Naive B cell (primary cell): Measurements from ENCODE around the gene CBLN3. TPM values are rescaled to one million over a fixed set of nuclear protein-coding genes. Genes with fewer than 3 reads are reported as not detected.

Source experiments
- ATAC-seq, 2 donors: fragments of 150-1000 bp; cut with Tn5 transposase; 2 replicates each; pipeline ENCODE4 v1.10.0; 2021; ENCODE audit warnings: low read depth in 2 of 2, mild to moderate bottlenecking in 2 of 2, moderate library complexity in 2 of 2
- DNase-seq: peaks from one replicate; pipeline ENCODE4 v3.0.0; 2022
- H3K27ac Mint-ChIP-seq, 6 donors: one replicate each; pipeline ENCODE4 v1.8.0; 2020 to 2022; ENCODE audit warnings: mild to moderate bottlenecking in 6 of 6, mixed read lengths in 6 of 6, moderate library complexity in 5 of 6, inconsistent platforms in 2 of 6
- H3K27me3 Mint-ChIP-seq, 3 donors: one replicate each; pipeline ENCODE4 v1.8.0; 2021 to 2022; ENCODE audit warnings: mixed read lengths in 3 of 3, mild to moderate bottlenecking in 1 of 3
- H3K36me3 Mint-ChIP-seq, 2 donors: one replicate each; pipeline ENCODE4 v1.8.0; 2020 to 2022; ENCODE audit warnings: mixed read lengths in 2 of 2, inconsistent platforms in 1 of 2, mild to moderate bottlenecking in 1 of 2
- H3K4me1 Mint-ChIP-seq, 3 donors: one replicate each; pipeline ENCODE4 v1.8.0; 2020 to 2022; ENCODE audit warnings: mixed read lengths in 3 of 3, inconsistent platforms in 1 of 3, mild to moderate bottlenecking in 1 of 3, moderate library complexity in 1 of 3
- H3K4me3 Mint-ChIP-seq, 8 donors: one replicate each; pipeline ENCODE4 v1.8.0; 2020 to 2022; ENCODE audit warnings: mild to moderate bottlenecking in 8 of 8, mixed read lengths in 8 of 8, moderate library complexity in 8 of 8, inconsistent platforms in 2 of 8
- H3K9me3 Mint-ChIP-seq, 7 donors: one replicate each; pipeline ENCODE4 v1.8.0; 2020 to 2022; ENCODE audit warnings: mixed read lengths in 7 of 7, mild to moderate bottlenecking in 5 of 7, inconsistent platforms in 2 of 7, moderate library complexity in 1 of 7
- polyA plus RNA-seq, 6 donors: library from polyadenylated mRNA; unstranded; fragments of 300-500 nt; fragmentation: Illumina TruSeq; gene quantifications; one replicate each; pipeline ENCODE4 v1.2.3, GENCODE V29; 2021; ENCODE audit warnings: low read depth in 6 of 6

The CBLN3 gene
- polyA plus RNA-seq, 6 donors from 2014 or later: 0.70 to 2.6 (median 2.1) TPM

DNA sequence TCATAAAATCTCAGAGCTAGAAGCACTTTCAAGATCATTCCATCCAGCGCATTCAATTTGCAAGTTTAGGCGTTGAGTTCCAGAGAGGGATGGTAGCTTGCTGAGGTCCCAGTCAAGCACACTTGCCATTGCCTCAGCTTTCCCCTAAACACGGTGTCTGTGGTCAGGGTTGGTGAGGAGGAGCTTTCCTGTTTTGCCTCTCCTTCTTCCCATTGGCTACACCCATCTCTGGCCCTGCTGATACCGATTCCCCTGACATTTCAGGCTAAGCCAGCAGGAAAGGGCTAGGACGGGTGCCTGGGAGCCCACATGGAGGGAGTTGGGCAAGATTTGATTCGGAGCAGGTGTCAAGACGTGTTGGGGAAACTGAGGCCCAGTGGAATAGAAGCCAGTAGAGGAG is 52.3 kb downstream of the CBLN3 start:
- H3K4me3 Mint-ChIP-seq: no peak overlapping the region
- no peak overlapping the region for H3K27ac Mint-ChIP-seq
- H3K36me3 Mint-ChIP-seq: no peaks in the 10 kb centered on the region
- DNase-seq: no peak
- peaks cover 0 to 5% (median 0%) of the 10 kb centered on the region in 3 donors for H3K27me3 Mint-ChIP-seq
- ATAC-seq: no peak
- no peaks in the 10 kb centered on the region for H3K4me1 Mint-ChIP-seq
- H3K9me3 Mint-ChIP-seq: no peaks in the 10 kb centered on the region

Other genes with a start within 250 kb of the CBLN3 start
- gene IPO4, start 240.9 kb downstream of the CBLN3 start, polyA plus RNA-seq: 10 to 100 TPM in 5 of 6 donors, 1 to 10 TPM in 1; 5.4 to 19.0 (median 12.6) TPM
- gene TM9SF1, start 234.2 kb downstream of the CBLN3 start, polyA plus RNA-seq: 10 to 100 TPM; 34.5 to 43.9 (median 37.0) TPM
- 1 to 10 TPM in 3 of 6 donors, under 1 TPM in 2, not detected in 1; 0.36 to 1.7 (median 1.4) TPM for gene TSSK4, start 224.0 kb downstream of the CBLN3 start, polyA plus RNA-seq
- gene CHMP4A, start 216.2 kb downstream of the CBLN3 start, polyA plus RNA-seq: 100 to 1,000 TPM; 139 to 167 (median 157) TPM
- gene MDP1, start 213.6 kb downstream of the CBLN3 start, polyA plus RNA-seq: 10 to 100 TPM; 32.7 to 48.2 (median 37.3) TPM
- gene NEDD8, start 197.3 kb downstream of the CBLN3 start, polyA plus RNA-seq: 100 to 1,000 TPM; 306 to 385 (median 326) TPM
- gene GMPR2, start 196.7 kb downstream of the CBLN3 start, polyA plus RNA-seq: 100 to 1,000 TPM in 3 of 6 donors, 10 to 100 TPM in 3; 90.3 to 120 (median 99.2) TPM
- gene TINF2, start 187.0 kb downstream of the CBLN3 start, polyA plus RNA-seq: 100 to 1,000 TPM; 238 to 289 (median 254) TPM
- not detected for gene TGM1, start 166.5 kb downstream of the CBLN3 start, polyA plus RNA-seq
- 10 to 100 TPM; 22.2 to 36.2 (median 22.8) TPM for gene RABGGTA, start 158.1 kb downstream of the CBLN3 start, polyA plus RNA-seq
- gene DHRS1, start 129.9 kb downstream of the CBLN3 start, polyA plus RNA-seq: 10 to 100 TPM; 20.4 to 38.5 (median 29.3) TPM
- gene NOP9, start 129.8 kb downstream of the CBLN3 start, polyA plus RNA-seq: 1 to 10 TPM in 5 of 6 donors, under 1 TPM in 1; 0.83 to 2.4 (median 1.3) TPM
- gene CIDEB, start 121.7 kb downstream of the CBLN3 start, polyA plus RNA-seq: 10 to 100 TPM in 1 of 6 donors, 1 to 10 TPM in 5; 4.9 to 10.4 (median 8.1) TPM
- 1 to 10 TPM in 1 of 6 donors, under 1 TPM in 5; 0.28 to 1.2 (median 0.69) TPM for gene LTB4R2, start 119.5 kb downstream of the CBLN3 start, polyA plus RNA-seq
- 1 to 10 TPM; 1.4 to 2.4 (median 2.1) TPM for gene LTB4R, start 118.2 kb downstream of the CBLN3 start, polyA plus RNA-seq
- under 1 TPM in 3 of 6 donors, not detected in 3; 0.29 to 0.53 (median 0.32) TPM for gene ADCY4, start 94.6 kb downstream of the CBLN3 start, polyA plus RNA-seq
- 10 to 100 TPM in 2 of 6 donors, 1 to 10 TPM in 3, not detected in 1; 7.7 to 12.9 (median 9.3) TPM for gene RIPK3, start 89.7 kb downstream of the CBLN3 start, polyA plus RNA-seq
- under 1 TPM in 2 of 6 donors, not detected in 4; 0.19 to 0.43 TPM for gene NFATC4, start 61.5 kb downstream of the CBLN3 start, polyA plus RNA-seq
- under 1 TPM in 2 of 6 donors, not detected in 4; 0.05 to 0.14 TPM for gene NYNRIN, start 30.7 kb downstream of the CBLN3 start, polyA plus RNA-seq
- 10 to 100 TPM; 22.8 to 39.8 (median 24.0) TPM for gene KHNYN, start 286 bp upstream of the CBLN3 start, polyA plus RNA-seq
- gene SDR39U1, start 13.1 kb upstream of the CBLN3 start, polyA plus RNA-seq: 100 to 1,000 TPM in 2 of 6 donors, 10 to 100 TPM in 4; 79.5 to 106 (median 87.5) TPM
- not detected for gene CMA1, start 78.6 kb upstream of the CBLN3 start, polyA plus RNA-seq
- not detected for gene CTSG, start 146.6 kb upstream of the CBLN3 start, polyA plus RNA-seq
- gene GZMH, start 180.0 kb upstream of the CBLN3 start, polyA plus RNA-seq: 1 to 10 TPM in 4 of 6 donors, under 1 TPM in 1, not detected in 1; 0.65 to 4.0 (median 2.3) TPM
- gene GZMB, start 204.5 kb upstream of the CBLN3 start, polyA plus RNA-seq: 1 to 10 TPM; 1.1 to 3.2 (median 2.6) TPM